Mucosa of descending colon (tissue), 3 donors: ENCODE results near the gene APC2. TPM values are rescaled to one million over a fixed set of nuclear protein-coding genes. Genes with fewer than 3 reads are reported as not detected.
A peak's percentile ranks its signal among the peaks of the same experiment; 100 is the strongest.

ENCODE experiments used
- ATAC-seq: fragments of 200-7000 bp; cut with Tn5 transposase; one replicate; pipeline ENCODE4 v1.9.1; 2020; ENCODE audit warnings: mild to moderate bottlenecking, moderate library complexity
- DNase-seq, 3 donors: peaks; one replicate each; pipeline ENCODE4 v3.0.0-alpha.2; 2020
- H3K36me3 ChIP-seq: fragments of 200-600 bp; one replicate; pipeline ENCODE4 v1.8.0; 2021; ENCODE audit warnings: low read depth, mild to moderate bottlenecking
- H3K4me1 ChIP-seq: fragments of 200-600 bp; one replicate; pipeline ENCODE4 v1.8.0; 2021; ENCODE audit warnings: low read depth, mild to moderate bottlenecking
- H3K4me3 ChIP-seq: fragments of 200-600 bp; one replicate; pipeline ENCODE4 v1.8.0; 2021; ENCODE audit warnings: mild to moderate bottlenecking
- H3K9me3 ChIP-seq: fragments of 200-600 bp; one replicate; pipeline ENCODE4 v1.8.0; 2021; ENCODE audit warnings: mild to moderate bottlenecking
- intact Hi-C, 2 donors: fragments of 100-400 bp; cut with DNase I in 1 of 2; cut with micrococcal nuclease in 1 of 2; formaldehyde crosslinking; loops; one replicate each; pipeline versions ENCODE4 v1.11.0 to v1.11.1; 2022; cut with DNase I, micrococcal nuclease
- total RNA-seq, 3 donors: library from RNA; stranded (reverse); fragmentation: NEBNext Ultra II Directional in 2 of 3; extraction: Animal tissue kit (Norgen Biotek cat#: 25700) in 2 of 3; gene quantifications; one replicate each; pipeline versions ENCODE4 v1.2.1 to v1.2.4, GENCODE V29; 2021 to 2023
- TF ChIP-seq, protein P1 (sequence below): fragments of 200-600 bp; IDR thresholded peaks from one replicate; pipeline ENCODE4 v1.8.0; 2022; ENCODE audit warnings: antibody characterized with exemption, mild to moderate bottlenecking
- donor health status: DM: no; HTN: no; CAD: no; lungs with moderate emphysema.
- donor health status: DM: no; HTN: no; CAD: no.
- donor health status: DM: no; HTN: yes; CAD: no.

APC2 gene
- total RNA-seq, 3 donors from 2014 or later = 0.23 to 5.9 (median 0.24) TPM

DNA sequence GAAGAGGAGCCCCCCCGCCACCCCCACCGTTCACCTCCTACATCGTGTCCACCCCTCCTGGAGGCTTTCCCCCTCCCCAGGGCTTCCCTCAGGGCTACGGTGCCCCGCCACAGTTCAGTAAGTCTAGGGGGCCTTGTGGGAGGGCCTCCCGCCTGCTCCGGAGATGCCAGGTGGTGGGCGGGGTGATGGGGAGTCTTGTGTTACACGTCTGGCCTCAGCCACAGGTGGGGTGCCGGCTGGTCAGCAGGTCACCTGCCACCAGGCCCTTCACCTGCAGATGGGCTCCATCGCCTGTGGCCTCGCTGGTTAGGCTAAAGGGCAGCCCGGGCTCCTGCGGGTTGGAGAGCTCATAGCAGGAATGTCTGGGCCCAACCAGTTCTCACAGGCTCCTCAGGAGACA is 19.7 kb upstream of the APC2 start:
- H3K4me1 ChIP-seq = no peaks in the 10 kb centered on the region
- H3K9me3 ChIP-seq = no peaks in the 10 kb centered on the region
- TF ChIP-seq, protein P1, sequence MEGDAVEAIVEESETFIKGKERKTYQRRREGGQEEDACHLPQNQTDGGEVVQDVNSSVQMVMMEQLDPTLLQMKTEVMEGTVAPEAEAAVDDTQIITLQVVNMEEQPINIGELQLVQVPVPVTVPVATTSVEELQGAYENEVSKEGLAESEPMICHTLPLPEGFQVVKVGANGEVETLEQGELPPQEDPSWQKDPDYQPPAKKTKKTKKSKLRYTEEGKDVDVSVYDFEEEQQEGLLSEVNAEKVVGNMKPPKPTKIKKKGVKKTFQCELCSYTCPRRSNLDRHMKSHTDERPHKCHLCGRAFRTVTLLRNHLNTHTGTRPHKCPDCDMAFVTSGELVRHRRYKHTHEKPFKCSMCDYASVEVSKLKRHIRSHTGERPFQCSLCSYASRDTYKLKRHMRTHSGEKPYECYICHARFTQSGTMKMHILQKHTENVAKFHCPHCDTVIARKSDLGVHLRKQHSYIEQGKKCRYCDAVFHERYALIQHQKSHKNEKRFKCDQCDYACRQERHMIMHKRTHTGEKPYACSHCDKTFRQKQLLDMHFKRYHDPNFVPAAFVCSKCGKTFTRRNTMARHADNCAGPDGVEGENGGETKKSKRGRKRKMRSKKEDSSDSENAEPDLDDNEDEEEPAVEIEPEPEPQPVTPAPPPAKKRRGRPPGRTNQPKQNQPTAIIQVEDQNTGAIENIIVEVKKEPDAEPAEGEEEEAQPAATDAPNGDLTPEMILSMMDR = no peak
- no peak overlapping the region for H3K4me3 ChIP-seq
- peak in 1 of 3 donors; percentile 51 for DNase-seq
- peaks cover 8% of the 10 kb centered on the region for H3K36me3 ChIP-seq
- intact Hi-C loops = no loop called here
- ATAC-seq = peak; percentile 3

GRCh38 chr19:1431759-1432506 is 18.0 kb upstream of the APC2 start:
- Histone ChIP-seq H3K4me3 (no peak overlapping the region), H3K36me3 (peaks cover 8% of the 10 kb centered on the region), H3K9me3 (no peaks in the 10 kb centered on the region), H3K4me1 (no peaks in the 10 kb centered on the region)
- DNase-seq (peak in 1 of 3 donors; percentile 47), ATAC-seq (no peak)
- TF ChIP-seq, protein P1 = no peak
- intact Hi-C loops = no loop called here

DNA sequence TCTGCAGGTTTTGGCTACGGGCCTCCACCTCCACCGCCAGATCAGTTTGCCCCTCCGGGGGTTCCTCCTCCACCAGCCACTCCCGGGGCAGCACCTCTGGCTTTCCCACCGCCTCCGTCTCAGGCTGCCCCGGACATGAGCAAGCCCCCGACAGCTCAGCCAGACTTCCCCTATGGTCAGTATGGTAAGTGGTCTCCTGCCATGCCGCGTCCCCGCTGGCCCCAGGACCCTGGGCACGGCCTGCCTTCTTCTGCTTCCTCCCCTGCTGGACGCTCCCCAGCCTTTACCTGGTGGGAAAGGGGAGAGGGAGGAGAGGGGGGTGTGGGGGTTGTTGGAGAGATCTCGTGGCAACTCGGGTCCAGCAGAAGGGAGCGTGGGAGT is 17.4 kb upstream of the APC2 start:
- no peak for ATAC-seq
- intact Hi-C loops = no loop called here
- DNase-seq = peak in 1 of 3 donors; percentile 47
- TF ChIP-seq, protein P1 = no peak
- H3K9me3 ChIP-seq = no peaks in the 10 kb centered on the region
- H3K4me3 ChIP-seq = no peak overlapping the region
- H3K36me3 ChIP-seq = peaks cover 8% of the 10 kb centered on the region
- peaks cover 5% of the 10 kb centered on the region for H3K4me1 ChIP-seq

GRCh38 chr19:1433119-1434039 is 16.5 kb upstream of the APC2 start:
- intact Hi-C loops = no loop called here
- Histone ChIP-seq H3K4me3 (no peak overlapping the region), H3K9me3 (no peaks in the 10 kb centered on the region), H3K4me1 (peaks cover 11% of the 10 kb centered on the region), H3K36me3 (peaks cover 8% of the 10 kb centered on the region)
- TF ChIP-seq, protein P1 = no peak
- DNase-seq (peak in 1 of 3 donors; percentile 50), ATAC-seq (no peak)

DNA sequence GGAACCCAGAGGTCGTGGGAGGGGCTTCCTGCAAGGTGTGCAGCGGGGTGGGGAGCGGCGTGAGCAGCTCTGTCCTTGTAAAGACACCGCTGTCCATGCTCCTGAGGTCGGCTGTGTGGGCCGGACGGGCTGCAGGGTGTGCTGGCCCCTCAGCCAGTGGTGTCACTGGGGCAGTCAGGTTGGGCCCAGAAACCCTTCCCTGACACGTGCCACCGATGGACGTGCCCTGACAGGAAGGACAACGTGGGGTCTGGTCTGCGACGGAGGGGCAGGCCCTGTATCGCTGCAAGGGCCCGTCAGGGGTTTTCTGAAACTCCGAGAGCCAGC is 15.9 kb upstream of the APC2 start:
- Histone ChIP-seq H3K4me1 (peaks cover 12% of the 10 kb centered on the region), H3K9me3 (no peaks in the 10 kb centered on the region), H3K4me3 (no peak overlapping the region), H3K36me3 (peaks cover 8% of the 10 kb centered on the region)
- DNase-seq (peak in 1 of 3 donors; percentile 52), ATAC-seq (no peak)
- TF ChIP-seq, protein P1 = no peak
- intact Hi-C loops = no loop called here
